NCI-H146 treated with DMSO at 0.1 percent for 48 hours (cell line): ENCODE measurements around the gene CCL25.

Experiments
- DNase-seq: peaks from one replicate; lab custom pipeline; 2025; ENCODE audit not compliant: unreplicated experiment; lab: John Stamatoyannopoulos, UW

Gene CCL25

GRCh38 chr19:8045872-8046568 is 6.5 kb upstream of the CCL25 start:
- DNase-seq, result no peak

DNA sequence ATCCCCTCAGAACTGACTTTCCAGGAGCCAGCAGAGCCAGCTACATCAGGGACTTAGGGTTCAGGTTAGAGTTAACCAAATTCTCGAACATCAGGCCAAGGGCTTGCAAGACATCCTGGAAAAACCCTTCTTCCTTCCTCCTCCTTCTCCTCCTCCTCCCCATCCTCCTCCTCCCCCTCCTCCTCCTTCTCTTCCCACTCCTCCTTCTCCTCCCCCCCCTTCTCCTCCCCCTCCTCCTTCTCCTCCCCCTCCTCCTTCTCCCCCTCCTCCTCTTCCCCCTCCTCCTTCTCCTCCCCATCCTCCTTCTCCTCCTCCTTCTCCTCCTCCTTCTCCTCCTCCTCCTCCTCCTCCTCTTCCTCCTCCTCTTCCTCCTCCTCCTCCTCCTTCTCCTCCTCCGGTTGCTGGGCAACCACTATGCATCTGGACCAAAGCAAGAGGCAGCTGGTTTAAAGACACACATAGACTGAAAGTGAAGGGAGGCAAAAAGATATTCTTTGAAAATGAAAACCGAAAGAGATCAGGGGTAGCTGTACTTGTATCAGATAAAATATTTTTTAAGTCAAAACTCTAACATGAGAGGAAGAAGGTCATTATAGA is 5.9 kb upstream of the CCL25 start:
- no peak for DNase-seq

DNA sequence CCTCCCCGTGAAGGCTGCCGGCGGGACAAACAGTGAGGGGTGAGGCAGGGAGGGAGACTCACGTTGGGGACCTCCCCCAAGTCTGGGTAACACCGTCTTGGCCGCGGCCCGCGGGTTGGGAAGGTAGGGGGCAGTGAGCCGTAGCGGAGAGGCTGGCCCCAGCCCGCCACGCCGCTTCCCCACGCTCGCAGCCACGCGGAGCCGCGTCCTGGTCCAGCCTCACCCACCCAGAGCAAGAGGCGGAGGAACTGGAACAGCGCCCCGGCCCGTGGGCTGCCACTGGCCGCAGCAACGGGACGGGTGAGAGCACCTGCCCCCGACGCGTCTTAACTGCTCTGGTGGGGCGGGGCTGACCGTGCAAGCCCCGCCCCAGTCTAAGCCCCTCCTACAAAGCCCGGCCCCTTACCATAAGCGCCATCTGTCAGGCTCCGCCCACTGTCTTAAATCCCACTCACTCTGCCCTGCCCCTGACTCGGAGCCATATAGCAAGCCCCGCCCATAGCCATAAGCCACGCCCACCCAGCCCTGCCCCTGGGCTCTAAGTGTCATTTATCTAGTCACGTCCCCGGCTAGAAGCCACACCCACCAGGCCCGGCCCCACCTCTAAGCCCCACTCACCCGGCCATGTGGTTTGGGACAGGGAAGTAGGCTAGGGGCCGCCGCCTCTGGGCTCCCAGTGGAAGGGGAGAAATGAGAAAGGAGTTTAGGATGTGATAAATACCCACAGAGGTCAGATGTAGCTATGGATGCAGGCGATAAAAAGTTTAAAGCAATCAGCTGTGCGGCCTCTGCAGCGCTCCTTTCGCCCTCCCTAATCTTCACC is 2.1 kb upstream of the CCL25 start:
- DNase-seq, result peak; percentile 67

GRCh38 chr19:8054169-8054568 is 1.6 kb downstream of the CCL25 start:
- DNase-seq, result no peak

- DNase-seq, result no peak
Measured at GRCh38 chr19:8056533-8056932, 4.0 kb downstream of the CCL25 start.

- no peak for DNase-seq
Measured at GRCh38 chr19:8057545-8058270, 5.1 kb downstream of the CCL25 start.

- DNase-seq, result no peak
Measured at GRCh38 chr19:8064911-8065874, 12.6 kb downstream of the CCL25 start.

- no peak for DNase-seq
Measured at GRCh38 chr19:8065875-8066261, 13.3 kb downstream of the CCL25 start.

DNA sequence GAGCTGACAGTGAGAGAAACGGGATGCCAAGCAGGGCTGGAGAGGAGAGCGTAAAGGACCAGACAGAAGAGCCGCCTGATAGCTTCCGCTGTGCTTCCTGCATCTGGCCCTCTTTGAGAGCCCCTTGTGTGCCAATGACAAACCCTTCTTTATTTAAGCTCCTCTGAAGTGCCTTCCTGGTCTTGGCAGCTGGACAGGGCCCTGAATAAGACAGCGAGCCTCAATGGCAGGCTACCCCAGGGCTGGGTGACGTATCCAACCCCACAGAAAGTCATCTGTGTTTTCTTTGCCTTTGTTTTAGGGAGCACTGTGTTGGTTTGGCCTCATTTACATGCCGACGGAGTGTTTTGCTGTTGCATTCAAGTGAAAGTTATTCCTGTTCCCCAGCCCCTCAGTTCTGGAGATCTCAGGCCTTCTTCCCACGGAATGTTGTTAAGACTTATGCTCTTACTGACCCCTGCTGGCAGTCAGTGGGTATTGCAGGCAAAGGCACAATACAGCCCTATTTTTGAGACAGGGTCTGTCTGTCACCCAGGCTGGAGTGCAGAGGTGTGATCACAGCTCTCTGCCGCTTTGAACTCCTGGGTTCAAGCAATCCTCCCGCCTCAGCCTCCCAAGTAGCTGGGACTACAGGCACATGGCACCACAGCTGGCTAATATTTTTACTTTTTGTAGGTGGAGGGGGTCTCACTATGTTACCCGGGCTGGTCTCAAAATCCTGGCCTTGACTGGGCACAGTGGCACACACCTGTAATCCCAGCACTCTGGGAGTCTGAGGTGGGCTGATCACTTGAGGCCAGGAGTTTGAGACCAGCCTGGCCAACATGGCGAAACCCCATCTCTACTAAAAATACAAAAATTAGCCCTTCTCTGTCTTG is 16.8 kb downstream of the CCL25 start:
- no peak for DNase-seq

GRCh38 chr19:8071912-8072311 is 19.4 kb downstream of the CCL25 start:
- DNase-seq, result no peak

DNA sequence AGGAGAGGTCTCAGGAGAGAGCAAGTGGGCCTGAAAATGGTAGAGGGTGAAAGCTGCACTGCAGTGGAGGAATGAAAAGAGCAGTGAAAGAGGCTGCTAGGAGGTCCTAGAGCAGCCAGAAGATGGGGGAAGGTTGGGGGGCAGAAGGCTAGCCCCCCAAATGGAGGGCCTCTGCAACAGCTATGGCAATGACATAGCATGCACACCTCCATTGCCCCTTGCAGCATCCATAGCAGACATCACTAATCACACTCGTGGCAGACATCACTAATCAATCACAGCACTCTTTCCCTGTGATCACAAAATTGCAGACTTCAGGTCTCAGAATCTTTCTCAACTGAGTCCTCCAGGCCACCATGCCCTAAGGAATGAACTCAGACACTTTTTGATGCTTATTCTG is 21.9 kb downstream of the CCL25 start:
- no peak for DNase-seq

DNA sequence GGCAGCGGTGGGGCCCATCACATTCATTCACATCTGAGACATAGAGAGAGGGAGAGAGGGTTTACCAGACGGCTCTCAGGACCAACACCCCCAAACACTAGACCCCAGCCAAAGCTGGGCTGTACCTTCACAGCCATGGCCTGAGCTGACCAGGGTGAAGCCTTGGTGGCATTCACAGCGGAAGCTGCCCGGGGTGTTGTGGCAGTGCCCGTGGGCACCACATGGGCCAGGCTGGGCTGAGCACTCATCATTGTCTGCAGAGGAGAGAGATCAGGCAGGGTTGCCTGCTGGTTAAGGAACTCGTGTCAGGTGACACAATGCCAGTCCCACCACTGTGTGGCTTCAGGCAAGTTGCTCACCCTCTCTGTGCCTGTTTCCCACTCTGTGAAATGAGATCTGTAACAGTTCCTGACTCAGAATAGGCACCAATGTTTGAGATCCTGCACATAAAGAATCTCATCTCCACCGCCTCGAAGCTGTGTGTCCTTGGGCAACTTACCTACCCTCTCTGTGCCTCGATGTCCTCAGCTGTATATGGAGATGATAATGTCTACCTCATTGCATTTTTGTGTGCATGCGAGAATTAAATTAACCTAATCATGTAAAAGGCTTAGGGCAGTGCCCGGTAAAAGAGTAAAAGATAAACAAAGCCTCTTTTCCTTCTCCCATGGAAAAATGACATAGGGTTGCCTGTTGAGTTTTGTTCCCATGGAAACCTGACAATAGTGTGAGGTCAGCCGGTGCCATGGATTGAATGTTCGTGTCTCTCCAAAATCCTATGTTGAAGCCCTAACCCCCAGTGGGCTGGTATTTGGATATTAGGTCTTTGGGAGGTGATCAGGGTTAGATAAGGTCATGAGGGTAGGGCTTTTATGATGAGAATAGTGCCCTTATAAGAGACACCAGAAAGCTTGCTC is 22.9 kb downstream of the CCL25 start:
- no peak for DNase-seq

DNA sequence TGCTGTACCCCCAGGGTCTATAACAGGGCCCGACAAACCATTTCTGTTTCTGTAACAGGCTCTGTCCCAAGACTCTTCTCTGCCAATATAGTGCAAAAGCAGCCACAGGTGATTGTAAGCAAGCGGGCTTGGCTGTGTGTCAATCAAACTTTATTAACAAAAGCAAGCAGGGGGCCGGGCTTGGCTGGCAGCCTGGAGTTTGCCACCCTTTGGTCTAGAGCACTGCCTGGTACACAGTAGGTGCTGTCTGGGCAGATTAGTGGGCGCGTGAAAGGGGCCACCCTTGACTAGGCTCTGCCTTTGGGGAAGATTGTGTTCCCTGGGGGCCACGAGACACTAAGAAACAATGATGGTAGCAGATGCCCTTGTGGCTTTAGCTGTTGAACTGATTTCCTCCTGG is 27.4 kb downstream of the CCL25 start:
- DNase-seq, result no peak

- DNase-seq, result no peak
Measured at GRCh38 chr19:8080832-8081231, 28.3 kb downstream of the CCL25 start.

DNA sequence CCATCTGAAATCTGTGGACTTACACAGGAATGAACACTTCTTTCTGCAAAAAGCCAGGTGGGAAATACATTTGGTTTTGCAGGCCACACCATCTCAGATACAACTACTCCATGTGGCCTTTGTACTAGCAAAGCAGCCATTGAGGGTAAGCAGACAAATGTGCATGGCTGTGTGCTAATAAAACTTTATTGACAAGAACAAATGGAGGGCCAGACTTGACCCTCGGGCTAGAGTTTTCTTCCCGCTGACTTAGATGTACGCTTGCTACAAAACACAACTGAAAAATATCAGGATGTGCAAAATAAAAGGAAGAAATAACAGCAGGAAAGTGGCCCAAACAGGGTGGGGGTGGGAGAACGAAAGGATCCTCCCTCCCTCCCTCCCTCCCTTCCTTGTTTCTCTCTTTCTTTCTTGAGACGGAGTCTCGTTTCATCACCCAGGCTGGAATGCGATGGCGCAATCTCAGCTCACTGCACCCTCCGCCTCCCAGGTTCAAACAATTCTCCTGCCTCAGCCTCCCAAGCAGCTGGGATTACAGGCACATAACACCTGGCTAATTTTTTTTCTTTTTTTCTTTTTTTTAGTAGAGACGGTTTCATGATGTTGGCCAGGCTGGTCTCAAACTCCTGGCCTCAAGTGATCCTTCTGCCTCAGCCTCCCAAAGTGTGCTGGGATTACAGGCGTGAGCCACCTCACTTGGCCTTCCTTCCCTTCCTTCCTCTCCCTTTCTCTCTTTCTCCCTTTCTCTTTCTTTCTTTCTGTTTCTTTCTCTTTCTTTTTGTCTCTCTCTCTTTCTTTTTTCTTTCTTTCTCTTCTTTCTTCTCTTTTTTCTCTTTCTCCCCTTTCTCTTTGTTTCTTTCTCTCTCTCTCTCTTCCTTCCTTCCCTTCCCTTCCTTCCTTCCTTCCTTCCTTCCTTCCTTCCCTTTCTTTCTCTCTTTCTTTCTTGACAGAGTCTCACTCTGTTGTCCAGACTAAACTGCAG is 29.3 kb downstream of the CCL25 start:
- DNase-seq, result no peak

DNA sequence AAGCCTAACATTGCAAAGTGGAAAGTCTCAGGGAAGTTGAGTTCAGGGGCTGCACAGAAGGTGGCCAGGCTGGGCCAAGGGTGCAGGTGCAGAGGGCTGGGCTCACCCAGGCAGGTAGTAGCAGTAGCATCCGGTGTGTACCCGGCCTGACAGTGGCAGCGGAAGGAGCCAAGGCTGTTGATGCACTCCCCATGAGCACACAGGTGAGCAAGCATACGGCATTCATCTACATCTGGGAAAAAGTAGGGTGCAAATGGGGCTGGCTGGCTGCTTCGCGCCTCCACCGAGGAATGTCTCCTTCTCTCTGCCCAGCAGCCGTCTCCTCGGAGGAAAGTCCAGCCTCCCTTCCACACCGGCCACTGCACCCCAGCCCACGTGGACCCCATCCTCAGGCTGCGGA is 30.6 kb downstream of the CCL25 start:
- no peak for DNase-seq

DNA sequence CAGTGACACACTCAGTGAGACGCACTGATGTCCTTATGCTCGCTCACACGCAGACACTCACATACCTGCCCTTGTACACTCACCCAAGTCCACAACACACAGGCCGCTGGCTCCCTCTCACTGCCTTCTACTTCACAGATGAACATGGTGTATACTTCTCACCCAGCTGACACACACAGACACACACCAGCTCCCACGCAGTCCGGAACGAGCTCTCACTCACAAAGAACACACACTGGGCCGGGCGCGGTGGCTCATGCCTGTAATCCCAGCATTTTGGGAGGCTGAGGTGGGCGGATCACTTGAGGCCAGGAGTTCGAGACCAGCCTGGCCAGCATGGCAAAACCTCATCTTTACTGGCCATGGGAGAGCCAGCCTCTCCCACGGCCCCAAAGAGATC is 31.6 kb downstream of the CCL25 start:
- no peak for DNase-seq
